ENCODE measurements around the gene PRRG4. TPM values are rescaled to one million over a fixed set of nuclear protein-coding genes. Genes with fewer than 3 reads are reported as not detected.
A peak's percentile ranks its signal among the peaks of the same experiment; 100 is the strongest.

PRRG4 gene
- total RNA-seq, 3 donors from 2014 or later: 8.6 to 18.9 (median 15.1) TPM

GRCh38 chr11:32890843-32891656 lies 61.3 kb downstream of the PRRG4 start:
- H3K4me1 ChIP-seq (ENCODE audit: low read depth): peaks cover 4% of the 10 kb centered on the region
- H3K4me3 ChIP-seq: no peak overlapping the region
- ATAC-seq (peak; percentile 65), DNase-seq (peak in 1 of 3 donors; percentile 38)
- intact Hi-C loops (cut with DNase I, micrococcal nuclease): no loop called here
- no peaks in the 10 kb centered on the region for H3K9me3 ChIP-seq
- H3K36me3 ChIP-seq (ENCODE audit: low read depth): no peaks in the 10 kb centered on the region
- no peak for TF ChIP-seq CTCF (IDR thresholded peaks at IDR 0.05)

- H3K9me3 ChIP-seq: no peaks in the 10 kb centered on the region
- no peaks in the 10 kb centered on the region for H3K36me3 ChIP-seq (ENCODE audit: low read depth)
- H3K4me3 ChIP-seq: peak overlapping the region; percentile 88
- no peak for TF ChIP-seq CTCF (IDR thresholded peaks at IDR 0.05)
- DNase-seq (peak in 1 of 3 donors; percentile 54), ATAC-seq (no peak)
- intact Hi-C loops (cut with DNase I, micrococcal nuclease): no loop called here
- H3K4me1 ChIP-seq (ENCODE audit: low read depth): peaks cover 4% of the 10 kb centered on the region
Observed at GRCh38 chr11:32891657-32892354, 62.1 kb downstream of the PRRG4 start.

GRCh38 chr11:32892355-32893092 lies 62.8 kb downstream of the PRRG4 start, which contains the start of gene QSER1:
TSS of gene QSER1 (plus strand) at chr11:32892811. CDS start at chr11:32893126, 315 bp downstream.
- no peaks in the 10 kb centered on the region for H3K36me3 ChIP-seq (ENCODE audit: low read depth)
- DNase-seq (peak; percentile 78 to 84 (median 83)), ATAC-seq (peak; percentile 78)
- H3K9me3 ChIP-seq: no peaks in the 10 kb centered on the region
- H3K4me3 ChIP-seq: peak within 1 kb of the TSS; percentile 88
- no peak for TF ChIP-seq CTCF (IDR thresholded peaks at IDR 0.05)
- intact Hi-C loops (cut with DNase I, micrococcal nuclease): no loop called here
- H3K4me1 ChIP-seq (ENCODE audit: low read depth): peaks cover 4% of the 10 kb centered on the region

GRCh38 chr11:32893093-32893342 lies 63.3 kb downstream of the PRRG4 start:
- DNase-seq (no peak), ATAC-seq (no peak)
- intact Hi-C loops (cut with DNase I, micrococcal nuclease): no loop called here

More at GRCh38 chr11:32893093-32893342, 63.3 kb downstream of the PRRG4 start:
- TF ChIP-seq CTCF (IDR thresholded peaks at IDR 0.05): no peak
- H3K36me3 ChIP-seq (ENCODE audit: low read depth): no peaks in the 10 kb centered on the region
- H3K9me3 ChIP-seq: no peaks in the 10 kb centered on the region
- peaks cover 4% of the 10 kb centered on the region for H3K4me1 ChIP-seq (ENCODE audit: low read depth)
- H3K4me3 ChIP-seq: peak overlapping the region; percentile 88

All from mucosa of descending colon (tissue), 3 donors.